ENCODE results near the gene MICU1.
"Not testable (repeated sequence)": the region's sequence is repeated elsewhere in the genome, so short reads cannot be mapped to it uniquely, and the experiment has no call there.

MICU1 gene

DNA sequence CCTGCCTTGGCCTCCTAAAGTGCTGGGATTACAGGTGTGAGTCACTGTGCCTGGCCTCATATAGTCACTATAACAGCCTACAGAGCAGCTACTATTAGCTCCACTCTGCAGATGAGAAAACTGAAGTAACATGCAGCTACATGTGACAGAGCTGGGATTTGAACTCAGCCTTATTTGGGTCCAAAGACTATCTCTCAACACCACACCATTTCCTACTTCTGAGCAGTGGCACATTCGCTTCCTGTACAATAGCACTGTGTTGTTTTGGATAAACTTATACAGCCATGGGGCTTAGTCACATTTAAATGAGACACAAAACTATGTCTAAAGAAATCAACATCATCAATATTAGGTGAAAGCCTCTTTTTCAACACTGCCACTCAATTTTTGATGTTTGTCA, 201.3 kb downstream of the MICU1 start:
- H3K9me3 ChIP-seq (ENCODE audit: control insufficient read depth, low read length), result no peaks in the 10 kb centered on the region
- no peaks in the 10 kb centered on the region for H3K36me3 ChIP-seq (ENCODE audit: control insufficient read depth, insufficient read depth, low read length)
- H3K27me3 ChIP-seq (ENCODE audit: control insufficient read depth, insufficient read depth, low read length), result no peaks in the 10 kb centered on the region
- peaks cover 11% of the 10 kb centered on the region for H3K4me1 ChIP-seq (ENCODE audit: control insufficient read depth, insufficient read depth, low read length)
- no peak overlapping the region for H3K9ac ChIP-seq (ENCODE audit: low read length)
- H3K4me3 ChIP-seq (ENCODE audit: low read length), result no peak overlapping the region

DNA sequence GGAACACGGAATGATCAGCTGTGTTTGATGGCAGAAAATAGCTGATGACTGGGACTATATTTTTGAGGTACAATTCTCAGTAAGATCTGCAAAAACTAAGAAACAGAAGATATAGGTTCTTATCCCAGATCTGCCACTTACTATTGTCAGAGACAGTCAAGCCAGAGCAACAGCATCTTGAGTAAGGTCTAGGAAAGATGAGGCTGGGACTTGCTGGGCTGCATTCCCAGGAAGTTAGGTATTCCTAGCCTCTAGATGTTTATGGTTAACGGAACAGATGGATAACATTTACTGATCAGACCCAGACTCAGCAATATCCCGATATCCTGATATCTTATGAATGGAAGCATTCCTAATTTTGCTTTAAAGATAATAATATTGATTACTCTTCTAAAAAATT, 202.5 kb downstream of the MICU1 start:
- Histone ChIP-seq H3K9ac (ENCODE audit: low read length) (no peak overlapping the region), H3K4me1 (ENCODE audit: control insufficient read depth, insufficient read depth, low read length) (peaks cover 11% of the 10 kb centered on the region), H3K4me3 (ENCODE audit: low read length) (no peak overlapping the region), H3K9me3 (ENCODE audit: control insufficient read depth, low read length) (no peaks in the 10 kb centered on the region), H3K36me3 (ENCODE audit: control insufficient read depth, insufficient read depth, low read length) (no peaks in the 10 kb centered on the region), H3K27me3 (ENCODE audit: control insufficient read depth, insufficient read depth, low read length) (no peaks in the 10 kb centered on the region)

GRCh38 chr10:72421885-72422540, 203.9 kb downstream of the MICU1 start:
- Histone ChIP-seq H3K27me3 (ENCODE audit: control insufficient read depth, insufficient read depth, low read length) (no peaks in the 10 kb centered on the region), H3K9ac (ENCODE audit: low read length) (no peak overlapping the region), H3K9me3 (ENCODE audit: control insufficient read depth, low read length) (no peaks in the 10 kb centered on the region), H3K4me3 (ENCODE audit: low read length) (no peak overlapping the region), H3K36me3 (ENCODE audit: control insufficient read depth, insufficient read depth, low read length) (no peaks in the 10 kb centered on the region), H3K4me1 (ENCODE audit: control insufficient read depth, insufficient read depth, low read length) (peaks cover 11% of the 10 kb centered on the region)

DNA sequence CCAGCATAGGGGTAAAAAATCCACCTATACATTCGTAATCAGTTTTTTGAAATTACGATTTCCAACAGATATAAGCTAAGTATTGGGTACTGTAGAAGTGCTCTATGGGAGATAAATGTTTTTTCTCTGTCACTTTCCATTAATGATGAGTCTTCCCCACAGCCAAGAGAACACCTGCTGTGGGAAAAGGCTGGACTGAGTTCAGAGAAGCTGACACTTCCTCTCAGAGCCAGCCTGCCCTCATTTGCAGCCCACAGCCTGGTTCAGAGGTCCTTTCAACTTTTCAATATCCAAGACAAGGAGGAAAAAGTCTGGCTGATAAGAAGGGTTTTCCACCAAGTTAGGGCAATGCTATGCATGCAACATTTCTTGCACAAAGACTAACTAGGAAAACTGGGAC, 206.6 kb downstream of the MICU1 start:
- Histone ChIP-seq H3K4me3 (ENCODE audit: low read length) (no peak overlapping the region), H3K9me3 (ENCODE audit: control insufficient read depth, low read length) (no peaks in the 10 kb centered on the region), H3K9ac (ENCODE audit: low read length) (no peak overlapping the region), H3K27me3 (ENCODE audit: control insufficient read depth, insufficient read depth, low read length) (no peaks in the 10 kb centered on the region), H3K4me1 (ENCODE audit: control insufficient read depth, insufficient read depth, low read length) (peaks cover 7% of the 10 kb centered on the region), H3K36me3 (ENCODE audit: control insufficient read depth, insufficient read depth, low read length) (no peaks in the 10 kb centered on the region)

DNA sequence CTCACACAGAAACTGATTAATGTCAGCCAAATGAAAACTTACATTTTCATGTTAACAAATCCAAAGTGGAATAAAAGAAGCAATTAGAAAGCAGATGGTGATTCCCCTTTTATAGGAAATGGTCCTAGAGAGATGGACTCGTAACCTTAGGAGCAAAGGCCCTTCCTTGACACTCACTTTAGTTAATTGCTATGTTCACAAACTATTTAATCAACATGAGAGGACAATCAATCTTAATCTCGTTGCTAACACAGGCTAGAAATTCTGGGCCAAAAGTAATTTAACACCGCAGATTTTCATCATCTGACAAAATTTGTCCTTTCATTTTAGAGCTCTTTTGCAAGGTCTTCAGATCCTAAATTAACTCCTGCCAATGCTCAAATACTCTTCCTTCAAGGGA, 207.2 kb downstream of the MICU1 start:
- H3K4me1 ChIP-seq (ENCODE audit: control insufficient read depth, insufficient read depth, low read length), result peaks cover 7% of the 10 kb centered on the region
- H3K9ac ChIP-seq (ENCODE audit: low read length), result no peak overlapping the region
- no peaks in the 10 kb centered on the region for H3K36me3 ChIP-seq (ENCODE audit: control insufficient read depth, insufficient read depth, low read length)
- no peak overlapping the region for H3K4me3 ChIP-seq (ENCODE audit: low read length)
- no peaks in the 10 kb centered on the region for H3K27me3 ChIP-seq (ENCODE audit: control insufficient read depth, insufficient read depth, low read length)
- H3K9me3 ChIP-seq (ENCODE audit: control insufficient read depth, low read length), result no peaks in the 10 kb centered on the region

DNA sequence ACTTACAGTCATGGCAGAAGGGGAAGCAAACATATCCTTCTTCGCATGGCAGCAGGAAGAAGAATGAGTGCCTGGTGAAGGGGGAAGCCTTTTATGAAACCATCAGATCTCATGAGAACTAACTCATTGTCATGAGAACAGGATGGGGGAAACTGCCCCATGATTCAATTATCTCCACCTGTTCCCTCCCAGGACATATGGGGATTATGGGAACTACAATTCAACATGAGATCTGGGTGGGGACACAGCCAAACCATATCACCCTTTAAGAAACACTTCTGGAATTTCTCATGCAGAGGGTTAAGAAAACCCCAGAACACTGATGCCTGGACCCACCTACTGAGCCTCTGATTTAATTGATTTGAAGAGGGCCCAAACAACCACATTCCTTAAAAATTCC, 207.9 kb downstream of the MICU1 start:
- no peak overlapping the region for H3K9ac ChIP-seq (ENCODE audit: low read length)
- no peaks in the 10 kb centered on the region for H3K27me3 ChIP-seq (ENCODE audit: control insufficient read depth, insufficient read depth, low read length)
- H3K4me1 ChIP-seq (ENCODE audit: control insufficient read depth, insufficient read depth, low read length), result peaks cover 7% of the 10 kb centered on the region
- no peaks in the 10 kb centered on the region for H3K9me3 ChIP-seq (ENCODE audit: control insufficient read depth, low read length)
- no peak overlapping the region for H3K4me3 ChIP-seq (ENCODE audit: low read length)
- H3K36me3 ChIP-seq (ENCODE audit: control insufficient read depth, insufficient read depth, low read length), result no peaks in the 10 kb centered on the region

DNA sequence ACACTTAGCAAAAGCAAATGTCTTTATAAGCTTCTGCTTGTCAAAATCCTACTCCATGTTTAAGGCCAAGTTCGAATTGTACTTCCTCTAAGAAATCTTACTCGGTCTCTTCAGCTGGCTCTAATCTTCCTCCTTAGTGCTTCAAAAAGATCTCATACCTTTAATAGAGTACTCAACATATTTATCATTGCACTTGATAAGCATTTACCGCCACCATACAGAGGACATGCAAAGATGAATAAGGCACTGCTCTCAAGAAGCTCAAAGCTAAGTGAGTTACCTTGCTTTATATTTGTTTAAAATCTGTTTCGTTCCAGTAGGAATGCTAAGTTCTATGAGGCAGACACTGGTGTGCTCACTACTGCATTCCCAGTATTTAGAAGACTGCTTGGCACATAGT, 209.2 kb downstream of the MICU1 start:
- H3K36me3 ChIP-seq (ENCODE audit: control insufficient read depth, insufficient read depth, low read length), result no peaks in the 10 kb centered on the region
- no peak overlapping the region for H3K9ac ChIP-seq (ENCODE audit: low read length)
- peaks cover 7% of the 10 kb centered on the region for H3K4me1 ChIP-seq (ENCODE audit: control insufficient read depth, insufficient read depth, low read length)
- H3K9me3 ChIP-seq (ENCODE audit: control insufficient read depth, low read length), result no peaks in the 10 kb centered on the region
- no peaks in the 10 kb centered on the region for H3K27me3 ChIP-seq (ENCODE audit: control insufficient read depth, insufficient read depth, low read length)
- H3K4me3 ChIP-seq (ENCODE audit: low read length), result no peak overlapping the region

GRCh38 chr10:72414642-72415041, 211.2 kb downstream of the MICU1 start:
- Histone ChIP-seq H3K4me3 (ENCODE audit: low read length) (no peak overlapping the region), H3K9me3 (ENCODE audit: control insufficient read depth, low read length) (no peaks in the 10 kb centered on the region), H3K9ac (ENCODE audit: low read length) (no peak overlapping the region), H3K4me1 (ENCODE audit: control insufficient read depth, insufficient read depth, low read length) (peaks cover 7% of the 10 kb centered on the region), H3K27me3 (ENCODE audit: control insufficient read depth, insufficient read depth, low read length) (no peaks in the 10 kb centered on the region), H3K36me3 (ENCODE audit: control insufficient read depth, insufficient read depth, low read length) (no peaks in the 10 kb centered on the region)

DNA sequence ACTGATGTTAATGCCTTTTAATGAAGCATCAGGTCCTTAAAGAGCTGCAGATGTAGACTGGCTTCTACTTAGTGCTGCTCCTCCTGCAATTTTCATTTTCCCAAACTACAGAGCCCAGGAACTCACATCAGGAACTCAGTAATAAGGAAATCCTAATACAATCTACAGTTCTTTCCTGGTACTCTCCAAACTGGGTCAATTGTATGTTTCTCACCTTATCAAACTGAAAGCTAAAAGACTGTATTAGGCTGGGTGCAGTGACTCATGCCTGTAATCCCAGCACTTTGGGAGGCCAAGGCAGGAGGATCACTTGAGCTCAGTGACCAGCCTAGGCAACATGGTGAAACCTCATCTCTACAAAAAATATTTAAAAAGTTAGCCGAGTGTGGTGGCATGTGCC, 216.7 kb downstream of the MICU1 start:
- Histone ChIP-seq H3K4me3 (ENCODE audit: low read length) (no peak overlapping the region), H3K9me3 (ENCODE audit: control insufficient read depth, low read length) (no peaks in the 10 kb centered on the region), H3K27me3 (ENCODE audit: control insufficient read depth, insufficient read depth, low read length) (no peaks in the 10 kb centered on the region), H3K9ac (ENCODE audit: low read length) (no peak overlapping the region), H3K4me1 (ENCODE audit: control insufficient read depth, insufficient read depth, low read length) (no peaks in the 10 kb centered on the region), H3K36me3 (ENCODE audit: control insufficient read depth, insufficient read depth, low read length) (no peaks in the 10 kb centered on the region)

GRCh38 chr10:72407927-72408600, 217.8 kb downstream of the MICU1 start:
- Histone ChIP-seq H3K4me3 (ENCODE audit: low read length) (no peak overlapping the region), H3K9me3 (ENCODE audit: control insufficient read depth, low read length) (no peaks in the 10 kb centered on the region), H3K9ac (ENCODE audit: low read length) (no peak overlapping the region), H3K4me1 (ENCODE audit: control insufficient read depth, insufficient read depth, low read length) (no peaks in the 10 kb centered on the region), H3K36me3 (ENCODE audit: control insufficient read depth, insufficient read depth, low read length) (no peaks in the 10 kb centered on the region), H3K27me3 (ENCODE audit: control insufficient read depth, insufficient read depth, low read length) (no peaks in the 10 kb centered on the region)

DNA sequence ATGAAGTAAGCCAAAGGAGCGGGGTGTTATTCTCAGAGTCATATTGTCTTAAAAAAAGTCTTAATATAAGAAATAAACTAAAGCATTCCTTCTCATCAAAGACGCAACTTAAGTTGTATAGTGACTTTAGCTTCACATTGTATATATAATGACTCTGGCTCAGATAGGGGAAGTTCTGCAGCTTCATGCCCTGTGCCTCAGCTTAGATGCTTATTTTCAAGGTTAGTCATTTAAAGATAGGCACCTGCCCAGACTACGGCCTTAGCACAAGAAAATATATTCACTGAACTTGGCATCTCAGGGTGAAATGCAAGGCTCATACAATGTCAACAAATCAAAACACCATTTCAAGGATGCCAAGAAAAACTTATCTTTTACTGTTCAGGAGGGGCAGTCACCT, 218.4 kb downstream of the MICU1 start:
- Histone ChIP-seq H3K4me3 (ENCODE audit: low read length) (no peak overlapping the region), H3K27me3 (ENCODE audit: control insufficient read depth, insufficient read depth, low read length) (no peaks in the 10 kb centered on the region), H3K9ac (ENCODE audit: low read length) (no peak overlapping the region), H3K9me3 (ENCODE audit: control insufficient read depth, low read length) (no peaks in the 10 kb centered on the region), H3K36me3 (ENCODE audit: control insufficient read depth, insufficient read depth, low read length) (no peaks in the 10 kb centered on the region), H3K4me1 (ENCODE audit: control insufficient read depth, insufficient read depth, low read length) (no peaks in the 10 kb centered on the region)

DNA sequence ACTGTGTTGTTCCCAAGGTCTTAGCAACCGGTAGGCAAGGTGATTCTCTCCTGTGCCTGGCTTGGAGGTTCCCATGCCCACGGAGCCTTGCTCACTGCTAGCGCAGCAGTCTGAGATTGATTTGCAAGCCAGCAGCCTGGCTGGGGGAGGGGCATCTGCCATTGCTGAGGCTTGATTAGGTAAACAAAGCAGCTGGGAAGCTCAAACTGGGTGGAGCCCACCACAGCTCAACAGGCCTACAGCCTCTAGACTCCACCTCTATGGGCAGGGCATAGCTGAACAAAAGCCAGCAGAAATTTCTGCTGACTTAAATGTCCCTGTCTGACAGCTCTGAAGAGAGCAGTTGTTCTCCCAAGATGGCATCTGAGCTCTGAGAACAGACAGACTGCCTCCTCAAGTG, 230.3 kb downstream of the MICU1 start:
- not testable (repeated sequence) for H3K9ac ChIP-seq (ENCODE audit: low read length); H3K9me3 ChIP-seq (ENCODE audit: control insufficient read depth, low read length); H3K36me3 ChIP-seq (ENCODE audit: control insufficient read depth, insufficient read depth, low read length); H3K4me1 ChIP-seq (ENCODE audit: control insufficient read depth, insufficient read depth, low read length); H3K27me3 ChIP-seq (ENCODE audit: control insufficient read depth, insufficient read depth, low read length); H3K4me3 ChIP-seq (ENCODE audit: low read length)

- no peaks in the 10 kb centered on the region for H3K27me3 ChIP-seq (ENCODE audit: control insufficient read depth, insufficient read depth, low read length)
- no peak overlapping the region for H3K4me3 ChIP-seq (ENCODE audit: low read length)
- no peaks in the 10 kb centered on the region for H3K36me3 ChIP-seq (ENCODE audit: control insufficient read depth, insufficient read depth, low read length)
- H3K9ac ChIP-seq (ENCODE audit: low read length), result no peak overlapping the region
- no peaks in the 10 kb centered on the region for H3K9me3 ChIP-seq (ENCODE audit: control insufficient read depth, low read length)
- H3K4me1 ChIP-seq (ENCODE audit: control insufficient read depth, insufficient read depth, low read length), result peaks cover 3% of the 10 kb centered on the region
These were observed 233.3 kb downstream of the MICU1 start for GRCh38 chr10:72392571-72392970.
